Measurements from ENCODE around the gene FLRT3.

GRCh38 chr20:14304472-14304871, 32.9 kb downstream of the FLRT3 start:
- TF ChIP-seq GTF2B (IDR thresholded peaks at IDR 0.05; ENCODE audit: extremely low read depth, insufficient read length) (no peak), CTCF (IDR thresholded peaks at IDR 0.05 in 2 of 3, conservative IDR thresholded peaks at IDR 0.05 in 1 of 3; ENCODE audit: insufficient read depth in 2 of 3, low read depth in 1 of 3, low read length in 3 of 3) (no peak), ZNF707 (CRISPR knock-in tag; conservative IDR thresholded peaks at IDR 0.05) (no peak), SIN3B (IDR thresholded peaks at IDR 0.05; ENCODE audit: low read depth) (no peak)
